SH-SY5Y (cell line): ENCODE results near the gene ARFGAP1.

Source experiments
- GATA2 ChIP-seq: IDR thresholded peaks from 2 replicates; pipeline ENCODE4 v1.6.1; 2011; ENCODE audit warnings: mild to moderate bottlenecking, low read depth, low read length
- GATA3 ChIP-seq: IDR thresholded peaks from 2 replicates; pipeline ENCODE4 v1.6.1; 2011; ENCODE audit warnings: low read depth, mild to moderate bottlenecking, low read length, moderate library complexity

DNA sequence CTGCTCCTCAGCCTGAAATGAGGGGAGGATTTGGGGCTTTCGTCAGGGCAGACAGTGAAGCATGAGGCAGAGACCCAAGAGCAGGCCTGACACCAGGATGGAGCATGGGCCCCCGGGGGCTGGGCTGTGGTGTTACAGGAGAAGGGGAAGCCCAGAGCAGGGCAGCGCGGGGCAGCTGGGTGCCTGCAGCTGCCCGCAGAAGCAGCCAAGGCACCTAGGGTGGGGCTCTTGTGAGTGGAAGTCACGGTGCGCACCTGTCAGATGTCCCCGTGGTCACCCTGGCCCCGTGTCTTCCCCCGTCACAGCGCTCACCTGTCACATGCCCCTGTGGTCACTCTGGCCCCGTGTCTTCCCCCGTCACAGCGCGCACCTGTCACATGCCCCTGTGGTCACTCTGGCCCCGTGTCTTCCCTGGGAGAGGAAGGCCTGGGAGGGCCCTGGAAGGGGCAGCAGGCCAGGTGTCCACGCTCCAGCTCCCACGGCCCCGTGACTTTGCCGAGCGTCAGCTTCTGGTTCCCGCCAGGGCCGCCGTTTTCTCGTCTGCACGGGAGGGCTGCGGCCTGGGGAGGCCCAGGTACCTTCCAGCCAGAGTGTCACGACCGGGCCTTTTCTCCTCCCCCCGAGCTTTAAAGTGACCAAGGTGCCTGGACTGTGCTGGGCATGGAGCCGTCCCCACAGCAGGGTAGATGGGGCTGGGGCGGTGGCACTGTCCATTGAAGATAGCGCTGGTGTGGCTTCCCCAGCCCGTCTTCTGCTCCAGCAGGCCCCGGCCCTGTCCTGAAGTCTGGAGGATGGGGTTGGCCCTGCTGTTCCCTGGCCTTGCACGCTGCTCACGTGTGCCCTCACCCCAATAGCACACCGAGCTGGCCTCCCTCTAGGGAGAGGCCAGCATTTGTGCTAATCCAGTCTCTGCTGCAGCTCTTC lies 9.4 kb downstream of the ARFGAP1 start:
- TF ChIP-seq GATA2 = no peak
- TF ChIP-seq GATA3 = no peak
